ENCODE results near the gene MCF2L2.

DNA sequence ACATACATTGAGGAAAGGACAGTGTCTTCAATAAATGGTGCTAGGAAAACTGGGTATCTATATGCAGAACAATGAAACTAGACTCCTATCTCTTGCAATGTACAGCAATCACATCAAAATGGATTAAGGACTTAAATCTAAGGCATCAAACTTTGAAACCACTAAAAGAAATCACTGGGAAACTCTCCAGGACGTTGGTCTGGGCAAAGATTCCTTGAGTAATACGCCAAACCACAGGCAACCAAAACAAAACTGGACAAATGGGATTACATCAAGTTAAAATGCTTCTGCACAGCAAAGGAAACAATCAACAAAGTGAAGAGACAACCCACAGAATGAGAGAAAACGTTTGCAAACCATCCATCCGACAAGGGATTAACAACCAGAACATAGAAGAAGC is 280.4 kb downstream of the MCF2L2 start:
- TF ChIP-seq, protein P1, sequence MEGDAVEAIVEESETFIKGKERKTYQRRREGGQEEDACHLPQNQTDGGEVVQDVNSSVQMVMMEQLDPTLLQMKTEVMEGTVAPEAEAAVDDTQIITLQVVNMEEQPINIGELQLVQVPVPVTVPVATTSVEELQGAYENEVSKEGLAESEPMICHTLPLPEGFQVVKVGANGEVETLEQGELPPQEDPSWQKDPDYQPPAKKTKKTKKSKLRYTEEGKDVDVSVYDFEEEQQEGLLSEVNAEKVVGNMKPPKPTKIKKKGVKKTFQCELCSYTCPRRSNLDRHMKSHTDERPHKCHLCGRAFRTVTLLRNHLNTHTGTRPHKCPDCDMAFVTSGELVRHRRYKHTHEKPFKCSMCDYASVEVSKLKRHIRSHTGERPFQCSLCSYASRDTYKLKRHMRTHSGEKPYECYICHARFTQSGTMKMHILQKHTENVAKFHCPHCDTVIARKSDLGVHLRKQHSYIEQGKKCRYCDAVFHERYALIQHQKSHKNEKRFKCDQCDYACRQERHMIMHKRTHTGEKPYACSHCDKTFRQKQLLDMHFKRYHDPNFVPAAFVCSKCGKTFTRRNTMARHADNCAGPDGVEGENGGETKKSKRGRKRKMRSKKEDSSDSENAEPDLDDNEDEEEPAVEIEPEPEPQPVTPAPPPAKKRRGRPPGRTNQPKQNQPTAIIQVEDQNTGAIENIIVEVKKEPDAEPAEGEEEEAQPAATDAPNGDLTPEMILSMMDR (IDR thresholded peaks at IDR 0.05) = no peak
- no peak for TF ChIP-seq EZH2 (IDR thresholded peaks at IDR 0.05; ENCODE audit: borderline replicate concordance, insufficient read depth, low read depth, low read length, poor library complexity, severe bottlenecking)

Measured in B cell (primary cell).